ENCODE results near the gene NINL.
"Not testable (repeated sequence)": the region's sequence is repeated elsewhere in the genome, so short reads cannot be mapped to it uniquely, and the experiment has no call there.

NINL gene

DNA sequence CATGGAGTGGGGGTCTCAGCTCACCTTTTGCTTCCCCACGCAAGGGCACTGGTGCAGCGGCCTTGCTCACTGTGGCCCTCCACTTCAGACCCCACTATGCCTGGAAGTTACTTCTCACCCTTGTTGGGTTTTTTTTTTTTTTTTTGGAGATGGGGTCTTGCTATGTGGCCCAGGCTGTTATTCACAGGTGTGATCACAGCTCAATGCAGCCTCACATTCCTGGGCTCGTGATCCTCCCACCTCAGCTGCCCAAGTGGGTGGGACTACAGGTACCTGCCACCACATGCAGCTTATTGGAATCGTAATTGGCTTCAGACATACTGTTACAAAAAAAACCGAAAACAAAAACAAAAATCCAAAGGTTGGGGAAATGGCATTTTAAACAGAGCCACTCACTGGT, 32.4 kb downstream of the NINL start:
- no peak for DNase-seq (ENCODE audit: low read depth, low spot score)

DNA sequence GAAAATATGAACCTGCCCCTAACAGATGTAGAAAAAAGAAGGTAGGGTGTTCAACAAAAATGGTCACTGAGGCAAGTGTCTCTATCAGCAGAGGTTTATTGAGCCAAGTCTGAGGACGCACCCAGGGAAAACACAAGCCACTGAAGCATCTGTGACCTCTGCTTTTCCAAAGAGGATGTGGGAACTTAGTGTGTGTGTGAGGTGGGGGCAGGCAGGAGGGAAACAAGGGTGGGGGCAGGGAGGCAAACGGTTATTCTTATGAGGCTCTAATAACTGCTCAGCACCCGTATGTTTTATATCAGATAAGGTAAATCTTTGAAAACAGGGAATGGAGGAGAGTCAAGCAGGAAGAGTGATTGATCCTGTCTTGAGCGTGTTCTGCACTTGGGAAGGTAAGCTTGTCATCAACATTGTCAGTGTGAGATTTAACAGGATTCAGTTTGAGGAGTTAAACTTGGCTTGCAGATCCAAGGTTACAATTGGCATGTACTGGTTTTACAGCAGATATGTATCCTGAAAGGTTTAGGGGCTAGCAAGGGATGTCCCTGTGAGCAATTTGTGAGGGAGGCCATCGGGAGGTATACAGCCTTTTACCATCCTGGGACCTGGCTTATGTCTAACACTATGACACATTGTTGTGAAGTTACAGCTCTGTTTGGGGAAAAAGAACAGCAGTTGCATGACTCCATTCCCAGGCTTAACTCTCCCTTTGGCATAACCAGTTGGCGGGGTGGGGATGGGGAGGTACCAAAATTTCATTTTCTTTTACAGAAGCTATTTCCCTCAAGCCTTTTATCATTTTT, 33.7 kb downstream of the NINL start:
- no peak for DNase-seq (ENCODE audit: low read depth, low spot score)

DNA sequence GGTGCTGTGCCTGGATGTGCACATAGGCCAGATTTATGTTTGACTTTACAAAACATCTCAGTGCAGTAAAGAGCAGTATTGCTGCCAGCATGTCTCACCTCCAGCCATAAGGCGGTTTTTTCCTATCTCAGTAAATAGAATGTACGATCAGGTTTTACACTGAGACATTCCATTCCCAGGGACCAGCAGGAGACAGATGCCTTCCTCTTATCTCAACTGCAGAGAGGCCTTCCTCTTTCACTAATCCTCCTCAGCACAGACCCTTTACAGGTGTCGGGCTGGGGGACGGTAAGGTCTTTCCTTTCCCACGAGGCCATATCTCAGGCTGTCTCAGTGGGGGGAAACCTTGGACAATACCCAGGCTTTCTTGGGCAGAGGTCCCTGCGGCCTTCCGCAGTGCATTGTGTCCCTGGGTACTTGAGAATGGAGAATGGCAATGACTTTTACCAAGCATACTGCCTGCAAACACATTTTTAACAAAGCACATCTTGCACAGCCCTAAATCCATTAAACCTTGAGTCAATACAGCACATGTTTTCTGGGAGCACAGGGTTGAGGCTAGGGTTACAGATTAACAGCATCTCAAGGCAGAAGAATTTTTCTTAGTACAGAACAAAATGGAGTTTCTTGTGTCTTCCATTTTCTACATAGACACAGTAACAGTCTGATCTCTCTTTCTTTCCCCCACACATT, 34.5 kb downstream of the NINL start:
- not testable (repeated sequence) for DNase-seq (ENCODE audit: low read depth, low spot score)

DNA sequence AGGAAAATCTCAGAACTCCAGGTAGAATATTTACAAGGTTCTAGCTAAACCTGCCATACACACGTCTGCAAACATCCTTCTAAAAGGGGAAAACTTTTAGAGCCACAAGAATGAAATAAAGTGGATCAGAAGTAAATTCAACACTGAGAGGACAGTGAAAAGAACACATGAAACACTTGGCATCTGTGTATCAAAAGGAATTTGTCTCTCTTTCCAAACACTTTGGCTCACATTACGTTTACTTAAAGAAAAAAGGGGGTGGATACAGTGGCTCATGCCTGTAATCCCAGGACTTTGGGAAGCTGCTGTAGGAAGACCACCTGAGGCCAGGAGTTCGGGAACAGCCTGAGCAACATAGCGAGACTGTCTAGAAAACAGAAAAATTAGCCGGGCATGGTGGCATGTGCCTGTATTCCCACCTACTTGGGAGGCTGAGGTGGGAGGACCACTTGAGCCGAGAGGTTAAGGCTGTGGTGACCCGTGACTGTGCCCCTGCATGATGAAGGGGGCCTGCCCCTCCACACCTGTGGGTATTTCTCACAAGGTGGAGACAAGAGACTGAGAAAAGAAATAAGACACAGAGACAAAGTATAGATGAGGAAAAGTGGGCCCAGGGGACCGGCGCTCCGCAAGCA, 35.4 kb downstream of the NINL start:
- DNase-seq (ENCODE audit: low read depth, low spot score) = no peak

DNA sequence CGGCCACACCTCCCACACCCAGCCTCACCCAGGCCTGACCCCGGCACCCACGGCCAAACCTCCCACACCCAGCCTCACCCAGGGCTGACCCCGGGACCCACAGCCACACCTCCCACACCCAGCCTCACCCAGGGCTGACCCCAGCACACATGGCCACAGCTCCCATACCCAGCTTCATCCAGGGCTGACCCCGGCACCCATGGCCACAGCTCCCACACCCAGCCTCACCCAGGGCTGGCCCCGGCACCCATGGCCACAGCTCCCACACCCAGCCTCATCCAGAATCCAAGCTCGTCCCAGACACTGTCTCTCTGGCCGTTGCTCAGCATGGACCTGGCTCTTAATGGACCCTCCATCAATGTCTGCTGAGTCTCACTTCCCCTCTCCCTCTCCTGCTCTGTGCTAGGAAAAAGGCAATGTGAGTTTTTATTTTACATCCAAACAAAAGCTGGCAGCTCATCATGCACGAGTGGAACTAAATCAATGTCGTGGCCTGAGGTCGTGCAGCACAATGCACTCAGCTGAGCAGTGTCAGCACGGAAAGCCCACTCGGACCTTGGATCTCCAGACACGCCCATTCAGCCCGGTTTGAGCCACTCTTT, 36.1 kb downstream of the NINL start:
- DNase-seq (ENCODE audit: low read depth, low spot score) = no peak

DNA sequence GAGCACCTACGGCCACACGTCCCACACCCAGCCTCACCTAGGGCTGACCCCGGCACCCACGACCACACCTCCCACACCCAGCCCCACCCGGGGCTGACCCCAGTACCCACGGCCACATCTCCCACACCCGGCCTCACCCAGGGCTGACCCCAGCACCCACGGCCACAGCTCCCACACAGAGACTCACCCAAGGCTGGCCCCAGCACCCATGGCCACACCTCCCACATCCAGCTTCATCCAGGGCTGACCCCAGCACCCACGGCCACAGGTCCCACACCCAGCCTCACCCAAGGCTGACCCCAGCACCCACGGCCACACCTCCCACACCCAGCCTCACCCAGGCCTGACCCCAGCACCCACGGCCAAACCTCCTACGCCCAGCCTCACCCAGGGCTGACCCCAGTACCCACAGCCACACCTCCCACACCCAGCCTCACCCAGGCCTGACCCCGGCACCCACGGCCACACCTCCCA, 36.7 kb downstream of the NINL start:
- DNase-seq (ENCODE audit: low read depth, low spot score) = no peak

DNA sequence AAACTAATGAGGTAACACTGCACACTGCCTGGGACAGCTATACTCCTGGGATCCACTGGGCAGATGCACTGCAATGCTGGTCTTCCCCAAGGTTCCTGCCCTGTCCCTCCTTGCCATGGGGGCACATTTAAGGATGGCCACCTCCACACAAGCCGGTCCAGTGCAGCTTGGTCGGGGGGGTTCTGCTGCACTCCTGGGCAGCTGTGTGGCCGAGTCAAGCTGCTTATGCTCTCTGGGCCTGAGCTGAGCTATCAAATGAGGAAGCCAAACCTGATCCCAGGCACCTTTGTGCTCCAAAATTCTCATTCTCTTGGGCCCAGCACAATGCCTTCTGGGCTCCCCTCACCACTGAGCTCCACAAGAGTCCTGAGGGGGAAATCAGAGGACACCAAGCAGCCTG, 37.3 kb downstream of the NINL start:
- DNase-seq (ENCODE audit: low read depth, low spot score) = no peak

DNA sequence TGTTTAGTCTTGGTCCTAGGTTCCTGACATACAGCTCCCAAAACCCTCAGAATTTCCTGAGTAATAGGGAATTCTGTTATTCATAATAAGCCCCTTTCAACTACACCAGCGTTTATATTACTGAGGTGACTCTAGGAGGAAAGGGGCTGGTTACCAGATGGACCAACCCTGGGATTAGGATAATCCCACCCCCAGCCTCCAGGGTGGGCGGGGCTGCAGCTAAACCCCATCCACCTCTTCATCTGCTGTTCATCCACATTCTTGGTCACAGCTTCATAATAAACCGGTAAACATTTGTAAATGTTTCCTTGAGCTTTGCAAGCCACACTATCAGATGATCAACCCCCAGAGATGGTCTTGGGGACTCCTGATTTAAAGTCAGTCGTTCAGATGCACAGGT, 38.3 kb downstream of the NINL start:
- DNase-seq (ENCODE audit: low read depth, low spot score) = no peak

DNA sequence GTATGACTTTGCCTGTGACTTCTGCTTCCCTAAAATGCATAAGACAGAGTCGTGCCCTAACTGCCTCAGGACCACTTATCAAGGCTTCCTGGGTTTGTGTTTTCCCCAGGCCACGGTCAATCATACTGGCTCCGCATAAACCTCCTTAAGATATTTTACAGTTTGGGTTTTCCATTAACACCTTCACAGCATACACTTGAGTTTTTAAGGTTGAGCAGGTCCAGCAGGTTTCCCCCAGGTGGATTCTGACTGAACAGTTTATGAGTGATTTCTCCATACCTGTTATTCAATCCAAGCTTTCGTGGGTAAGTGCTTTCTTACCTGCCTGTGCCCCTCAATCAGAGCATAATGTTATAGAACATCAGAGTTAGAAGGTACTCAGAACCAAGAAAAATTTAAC, 39.3 kb downstream of the NINL start:
- no peak for DNase-seq (ENCODE audit: low read depth, low spot score)

DNA sequence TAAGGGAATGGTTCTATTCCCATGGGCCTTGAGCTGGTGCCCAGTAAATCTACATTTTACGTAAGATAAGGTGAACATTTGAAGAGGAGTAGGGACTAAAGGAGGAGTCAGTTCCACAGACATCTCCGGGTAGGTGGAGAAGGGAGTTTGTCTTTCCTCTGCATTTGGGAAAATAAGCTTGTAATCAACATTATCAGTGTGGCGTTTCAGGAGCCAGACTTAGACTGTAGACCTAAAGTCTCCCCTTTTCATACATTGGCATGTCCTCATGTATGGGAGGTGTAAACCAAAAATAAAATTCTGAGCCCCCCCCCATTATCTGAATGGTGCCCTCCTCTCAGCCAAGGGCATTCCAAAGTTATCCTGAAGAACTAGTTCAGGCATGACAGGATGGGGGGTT, 40.2 kb downstream of the NINL start:
- DNase-seq (ENCODE audit: low read depth, low spot score) = no peak

DNA sequence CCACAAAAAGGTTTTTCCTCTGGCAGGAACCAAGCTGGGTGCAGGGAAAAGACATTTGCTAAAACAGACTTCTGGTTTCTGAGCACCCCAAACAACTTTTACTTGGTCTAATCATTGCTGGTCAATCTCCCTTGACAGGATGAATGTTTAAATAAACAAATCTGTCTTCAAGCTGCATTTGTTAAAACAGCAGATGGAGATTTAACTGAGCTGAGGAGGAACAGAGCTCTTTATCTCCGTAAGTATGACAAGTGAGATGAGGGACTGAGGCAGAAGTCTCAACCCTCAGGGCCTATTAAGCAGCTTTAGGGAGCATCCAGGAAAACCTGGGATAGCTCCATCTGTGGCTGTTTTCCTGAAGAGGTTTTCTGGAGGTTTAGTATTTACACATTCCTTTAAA, 40.6 kb downstream of the NINL start:
- DNase-seq (ENCODE audit: low read depth, low spot score) = no peak

DNA sequence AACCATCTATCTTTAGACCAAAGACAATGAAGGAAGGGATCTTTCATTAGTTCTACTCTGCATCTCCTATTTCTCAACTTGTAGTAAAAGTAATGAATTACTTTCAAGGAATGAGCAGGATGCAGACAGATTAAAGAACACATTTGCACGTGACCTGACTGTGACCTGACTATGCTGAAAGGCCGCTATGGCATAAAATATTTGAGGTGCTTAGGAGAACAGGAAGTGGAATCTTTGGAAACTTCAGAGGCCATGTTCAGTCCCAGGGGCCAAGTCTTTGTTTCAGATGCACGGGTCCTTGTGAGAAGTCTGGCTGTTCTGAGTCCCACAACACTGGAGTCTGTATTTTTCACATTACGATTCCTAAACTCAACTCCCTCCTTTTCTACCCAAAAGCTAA, 41.0 kb downstream of the NINL start:
- DNase-seq (ENCODE audit: low read depth, low spot score) = no peak

DNA sequence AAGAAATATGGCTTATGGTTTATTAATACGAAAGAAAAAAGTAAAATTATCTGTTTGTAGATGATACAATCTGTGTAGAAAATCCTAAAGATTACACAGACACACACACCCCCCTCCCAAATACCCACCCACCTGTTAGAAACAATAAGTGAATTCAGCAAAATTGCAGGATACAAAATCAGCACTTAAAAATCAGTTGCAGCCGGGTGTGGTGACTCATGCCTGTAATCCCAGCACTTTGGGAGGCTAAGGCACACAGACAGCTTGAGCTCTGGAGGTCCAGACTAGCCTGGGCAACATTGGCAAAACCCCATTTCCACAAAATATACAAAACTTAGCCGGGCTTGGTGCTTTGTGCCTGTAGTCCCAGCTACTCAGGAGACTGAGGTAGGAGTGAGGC, 42.3 kb downstream of the NINL start:
- DNase-seq (ENCODE audit: low read depth, low spot score) = no peak

DNA sequence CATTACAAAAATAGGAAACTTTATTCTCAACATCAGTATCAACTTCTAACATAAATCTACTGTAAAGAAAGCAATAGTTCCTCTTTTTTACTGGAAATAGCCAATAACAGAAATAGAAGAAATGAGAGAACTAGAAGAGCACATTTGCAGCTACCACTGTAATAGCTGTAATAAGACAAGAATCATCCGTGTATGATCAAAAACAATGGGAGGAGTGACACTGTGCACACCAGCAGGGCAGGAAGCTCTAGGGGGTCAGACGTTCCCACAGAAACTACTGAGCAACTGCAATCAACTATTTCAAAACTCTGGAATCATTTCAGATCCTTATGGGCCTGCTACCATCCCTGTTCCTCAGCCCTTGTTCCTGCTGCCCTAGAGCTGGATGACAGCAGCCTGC, 43.7 kb downstream of the NINL start:
- no peak for DNase-seq (ENCODE audit: low read depth, low spot score)

DNA sequence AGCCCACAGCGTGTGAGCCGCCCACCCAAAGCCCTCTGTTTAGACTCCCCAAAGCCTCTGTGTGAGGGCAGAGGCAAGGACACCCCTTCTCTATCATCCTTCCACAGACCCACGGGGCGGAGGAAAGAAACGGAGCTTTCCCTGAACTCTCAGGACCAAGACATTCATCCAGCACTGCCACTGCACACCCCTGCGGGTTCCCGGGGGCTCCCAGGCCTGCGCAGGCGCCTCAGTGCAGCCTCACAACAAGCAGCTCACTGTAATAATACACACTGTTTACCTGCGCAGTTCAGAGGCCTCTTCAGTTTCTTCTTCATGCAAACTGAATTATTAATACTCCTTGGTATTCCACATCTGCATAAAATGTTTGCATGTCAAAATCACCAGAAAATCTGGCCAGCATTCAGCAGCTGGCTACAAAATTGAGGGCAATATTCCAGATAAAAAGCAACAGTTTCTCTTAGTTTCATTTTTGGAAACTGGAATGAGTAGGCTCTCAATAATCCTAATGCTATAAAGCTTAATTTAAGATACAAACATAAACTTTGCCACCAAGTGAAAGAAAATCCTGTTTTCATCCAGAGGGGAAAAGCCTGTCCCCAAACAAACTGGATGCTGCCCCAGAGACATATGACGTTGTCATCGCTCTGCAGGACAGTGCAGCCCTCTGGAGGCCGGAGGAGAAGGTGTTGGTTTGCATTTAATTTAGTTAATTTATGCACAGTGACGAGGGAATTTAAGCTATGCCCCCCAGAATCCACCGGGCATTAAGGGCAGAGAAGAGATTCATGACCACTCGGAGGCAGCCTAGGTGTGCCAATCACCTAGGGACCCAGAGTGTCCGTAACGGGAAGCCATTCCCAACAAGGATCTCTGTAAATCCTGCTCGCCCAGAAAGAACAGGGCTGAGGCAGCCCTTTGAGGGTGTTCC, 45.3 kb downstream of the NINL start:
- DNase-seq (ENCODE audit: low read depth, low spot score) = no peak

DNA sequence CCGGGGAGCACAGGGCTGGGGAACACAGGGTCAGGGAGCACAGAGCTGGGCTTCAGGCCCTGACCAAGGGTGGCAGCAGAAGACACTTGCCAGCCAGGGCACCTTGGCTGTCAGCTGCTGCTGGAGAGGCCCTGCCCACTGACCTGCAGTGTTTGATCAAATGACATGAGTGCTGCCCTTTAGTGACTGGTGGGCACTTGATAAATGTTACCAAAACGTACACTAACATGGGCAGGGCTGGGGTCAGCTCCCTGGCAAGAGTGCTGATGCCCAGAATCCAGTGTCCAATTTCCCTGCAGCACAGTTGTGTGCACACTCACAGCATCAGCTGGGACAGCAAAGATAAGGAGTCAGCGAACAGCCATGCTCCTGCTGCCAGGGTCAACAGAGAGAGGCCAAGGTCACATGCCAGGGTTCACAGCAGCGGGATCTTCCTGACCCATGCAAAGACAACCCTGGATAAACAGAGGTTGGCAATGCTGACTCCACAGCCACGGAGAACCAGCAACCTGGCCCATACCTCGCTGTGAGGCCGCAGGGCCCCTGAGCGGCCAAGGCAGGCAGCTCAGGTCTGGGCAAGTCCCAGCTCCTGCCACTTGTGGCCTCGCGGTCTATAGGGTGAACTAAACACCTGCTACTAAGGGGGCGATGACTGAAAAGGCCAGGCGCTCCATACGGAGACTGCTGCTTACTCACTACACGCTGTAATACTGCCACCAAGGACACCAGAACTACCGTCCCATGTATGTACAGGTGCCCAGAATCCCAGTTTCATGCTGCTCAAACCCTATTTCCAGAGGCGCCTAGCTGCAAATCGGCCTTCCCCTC, 46.3 kb downstream of the NINL start:
- DNase-seq (ENCODE audit: low read depth, low spot score) = no peak

DNA sequence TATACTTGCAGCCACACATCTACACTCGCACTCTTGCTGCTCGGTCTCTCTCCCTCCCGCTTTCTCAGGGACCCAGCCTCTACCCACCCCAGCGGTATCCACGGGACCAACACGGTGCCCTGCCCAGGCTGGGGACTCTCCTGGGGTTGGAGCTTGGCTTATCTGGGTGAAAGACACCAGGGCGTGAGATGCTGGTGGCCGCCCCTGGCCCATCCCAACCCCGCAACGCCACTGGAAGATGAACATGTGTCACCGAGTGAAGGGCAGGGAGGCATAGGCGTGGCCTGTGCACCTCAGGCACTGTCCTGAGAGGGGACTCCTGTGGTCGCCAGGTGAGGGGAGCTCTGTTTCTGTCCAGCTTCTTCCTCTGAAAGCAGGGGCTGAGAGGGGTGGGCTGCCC, 47.4 kb downstream of the NINL start:
- DNase-seq (ENCODE audit: low read depth, low spot score) = no peak

DNA sequence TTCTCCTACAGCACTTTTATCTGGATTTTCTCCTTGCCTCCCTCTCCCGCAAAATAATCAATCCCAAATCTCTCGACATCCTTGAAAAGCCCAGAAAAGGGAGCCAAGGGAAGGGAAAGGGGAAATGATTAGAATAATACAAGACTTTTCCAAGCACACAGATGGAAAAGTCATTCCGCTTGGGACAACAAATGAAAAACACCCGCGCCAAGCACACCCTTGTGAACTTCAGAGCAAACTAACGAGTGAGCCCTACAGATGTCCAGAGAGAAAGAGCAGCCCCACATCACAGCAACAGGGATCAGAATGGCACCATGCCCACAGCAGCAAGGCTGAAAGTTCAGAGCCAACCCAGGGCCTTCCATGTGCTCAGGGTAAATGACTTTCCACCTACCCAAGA, 49.6 kb downstream of the NINL start:
- no peak for DNase-seq (ENCODE audit: low read depth, low spot score)

DNA sequence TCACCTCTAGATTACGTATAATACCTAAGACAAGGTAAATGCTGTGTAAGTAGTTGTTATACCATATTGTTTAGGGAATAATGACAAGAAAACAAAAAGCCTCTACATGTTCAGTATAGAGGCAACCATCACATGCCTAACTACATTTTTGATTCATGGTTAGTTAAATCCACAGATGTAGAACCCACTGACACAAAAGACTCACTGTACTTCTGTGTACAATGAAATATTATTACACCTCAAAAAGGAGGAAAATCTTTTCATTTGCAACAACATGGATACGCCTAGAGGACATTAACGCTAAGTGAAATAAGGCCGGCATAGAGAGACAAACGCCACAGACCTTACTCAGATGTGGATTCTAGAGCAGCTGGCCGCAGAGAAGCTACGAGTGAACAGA, 50.5 kb downstream of the NINL start:
- DNase-seq (ENCODE audit: low read depth, low spot score) = no peak

DNA sequence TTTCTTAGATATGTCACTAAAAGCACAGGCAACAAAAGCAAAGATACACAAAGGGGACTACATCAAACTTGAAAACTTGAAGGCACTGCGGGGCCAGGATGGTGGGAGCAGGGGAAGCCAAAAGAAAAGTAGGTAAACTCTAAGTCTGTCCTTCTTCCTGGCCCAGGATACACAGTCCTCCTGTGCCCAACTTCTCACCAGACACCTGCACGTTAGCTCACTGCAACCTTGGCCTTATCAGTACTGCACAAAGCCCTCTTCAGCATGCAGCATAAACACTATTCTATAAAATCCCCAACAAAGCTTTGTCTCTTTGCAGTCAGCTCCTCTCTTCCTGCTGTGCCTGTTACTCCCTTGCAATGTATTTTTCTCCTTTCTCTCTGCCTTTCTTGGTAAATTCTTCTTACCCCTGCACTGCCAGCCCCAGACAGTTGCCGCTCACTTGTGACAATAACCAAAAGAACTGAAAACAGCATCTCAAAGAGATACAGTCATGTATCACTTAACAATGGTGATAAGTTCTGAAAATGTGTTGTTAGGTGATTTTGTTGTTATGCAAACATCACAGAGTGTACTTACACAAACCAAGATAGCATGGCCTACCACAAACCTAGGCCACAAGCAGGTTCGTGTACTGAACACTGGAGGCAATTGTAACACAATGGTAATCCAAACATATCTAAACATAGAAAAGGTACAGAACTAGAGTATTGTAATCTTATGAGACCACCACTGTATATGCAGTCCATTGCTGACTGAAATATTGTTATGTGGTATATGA, 51.2 kb downstream of the NINL start:
- no peak for DNase-seq (ENCODE audit: low read depth, low spot score)

Data from brain pericyte (primary cell).